Esophagus muscularis mucosa (tissue), 4 donors: ENCODE results near the gene AMOT.

Source experiments
- EP300 ChIP-seq: sonication (generic); formaldehyde crosslinking; IDR thresholded peaks from one replicate; pipeline ENCODE4 v1.6.1; 2017; ENCODE audit warnings: antibody characterized with exemption
- POLR2A ChIP-seq: fragments of 450-650 bp; IDR thresholded peaks from one replicate; pipeline ENCODE4 v1.6.1; 2017; ENCODE audit warnings: antibody characterized with exemption, moderate library complexity, mild to moderate bottlenecking, low read depth
- POLR2AphosphoS5 ChIP-seq, 2 donors: sonication (generic); formaldehyde crosslinking; IDR thresholded peaks; one replicate each; pipeline ENCODE4 v1.6.1; 2017; ENCODE audit warnings: antibody characterized with exemption in 2 of 2
- TF ChIP-seq, protein P1 (sequence below), 3 experiments: fragments of 200-600 bp in 2 of 3; fragments of 450-650 bp in 1 of 3; sonication (generic) in 2 of 3; IDR thresholded peaks; one replicate each; pipeline ENCODE4 v1.5.1; 2017 to 2019; ENCODE audit warnings: antibody characterized with exemption in 3 of 3, mild to moderate bottlenecking in 2 of 3, moderate library complexity in 1 of 3

DNA sequence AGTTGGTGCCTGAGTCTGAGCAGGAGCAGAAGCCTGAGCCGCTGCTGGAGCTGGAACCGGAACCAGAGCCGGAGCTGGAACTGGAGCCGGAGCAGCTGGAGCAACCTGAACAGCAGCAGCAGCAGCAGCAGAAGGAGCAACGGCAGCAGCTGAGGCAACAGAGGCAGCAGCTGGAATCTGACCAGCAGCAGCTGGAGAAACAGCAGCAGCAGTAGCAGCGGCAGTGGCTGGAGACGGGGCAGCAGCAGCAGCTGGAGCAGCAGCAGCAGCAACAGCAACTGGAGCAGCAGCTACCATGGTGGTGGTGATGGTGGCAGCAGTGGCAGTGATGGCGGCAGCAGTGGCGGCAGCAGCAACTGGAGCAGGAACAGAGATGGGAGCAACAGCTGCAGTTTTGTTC is 61.5 kb downstream of the AMOT start:
- TF ChIP-seq POLR2AphosphoS5 (IDR thresholded peaks at IDR 0.05) (no peak), POLR2A (no peak), EP300 (no peak)
- TF ChIP-seq, protein P1, sequence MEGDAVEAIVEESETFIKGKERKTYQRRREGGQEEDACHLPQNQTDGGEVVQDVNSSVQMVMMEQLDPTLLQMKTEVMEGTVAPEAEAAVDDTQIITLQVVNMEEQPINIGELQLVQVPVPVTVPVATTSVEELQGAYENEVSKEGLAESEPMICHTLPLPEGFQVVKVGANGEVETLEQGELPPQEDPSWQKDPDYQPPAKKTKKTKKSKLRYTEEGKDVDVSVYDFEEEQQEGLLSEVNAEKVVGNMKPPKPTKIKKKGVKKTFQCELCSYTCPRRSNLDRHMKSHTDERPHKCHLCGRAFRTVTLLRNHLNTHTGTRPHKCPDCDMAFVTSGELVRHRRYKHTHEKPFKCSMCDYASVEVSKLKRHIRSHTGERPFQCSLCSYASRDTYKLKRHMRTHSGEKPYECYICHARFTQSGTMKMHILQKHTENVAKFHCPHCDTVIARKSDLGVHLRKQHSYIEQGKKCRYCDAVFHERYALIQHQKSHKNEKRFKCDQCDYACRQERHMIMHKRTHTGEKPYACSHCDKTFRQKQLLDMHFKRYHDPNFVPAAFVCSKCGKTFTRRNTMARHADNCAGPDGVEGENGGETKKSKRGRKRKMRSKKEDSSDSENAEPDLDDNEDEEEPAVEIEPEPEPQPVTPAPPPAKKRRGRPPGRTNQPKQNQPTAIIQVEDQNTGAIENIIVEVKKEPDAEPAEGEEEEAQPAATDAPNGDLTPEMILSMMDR (IDR thresholded peaks at IDR 0.05), result no peak
